ENCODE measurements around the gene PTPRQ. TPM values are rescaled to one million over a fixed set of nuclear protein-coding genes. Genes with fewer than 3 reads are reported as not detected.
A peak's percentile ranks its signal among the peaks of the same experiment; 100 is the strongest.

The PTPRQ gene
- total RNA-seq, 4 donors from 2014 or later = 0.47 to 6.0 (median 3.4) TPM

DNA sequence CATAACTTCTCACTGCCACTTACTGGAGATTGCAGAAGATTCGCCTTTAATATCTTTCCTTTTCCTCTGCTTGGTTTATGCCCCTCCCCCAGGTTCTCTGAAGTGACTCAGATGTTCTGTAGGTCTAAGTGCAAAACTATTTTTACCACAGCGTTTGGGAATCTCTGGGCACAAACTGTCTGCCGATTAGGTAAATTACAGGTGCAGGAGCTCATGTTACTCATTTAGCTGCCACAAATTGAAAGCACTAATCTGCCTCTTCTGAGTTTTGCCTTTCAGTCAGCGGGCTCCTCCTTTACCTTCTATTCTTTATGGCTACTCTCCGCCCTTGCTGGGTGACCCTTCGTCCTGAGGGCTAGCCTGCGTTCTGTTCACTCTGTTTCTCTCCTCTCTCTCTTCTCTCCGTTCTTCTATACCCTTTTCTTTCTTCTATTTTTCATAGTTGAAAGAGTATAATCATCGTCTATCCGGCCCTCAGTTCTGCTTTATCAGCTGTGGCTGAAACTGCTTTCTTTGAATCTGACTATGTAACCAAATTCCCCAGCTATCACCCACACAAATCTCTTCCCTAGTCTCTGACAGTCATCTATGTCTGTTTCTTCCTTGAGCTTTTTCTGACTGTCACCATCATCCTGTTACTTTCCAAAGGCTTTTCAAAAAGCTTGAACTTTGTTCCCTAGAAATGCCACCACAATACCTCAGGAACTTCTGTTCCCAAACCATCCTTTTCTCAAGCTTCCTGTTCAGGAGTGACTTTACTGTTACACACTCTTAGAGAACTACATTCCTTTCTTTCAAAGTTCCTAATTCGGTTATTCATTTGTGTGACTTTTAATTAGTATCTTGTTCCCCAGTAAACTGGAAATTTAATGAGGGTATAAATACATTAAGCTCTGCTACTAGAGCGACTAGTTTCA is 259.1 kb downstream of the PTPRQ start:
- H3K4me1 ChIP-seq = peaks cover 0 to 22% (median 4%) of the 10 kb centered on the region in 3 donors
- no peak overlapping the region for H3K4me3 ChIP-seq
- no peak for ATAC-seq
- H3K36me3 ChIP-seq = no peaks in the 10 kb centered on the region
- TF ChIP-seq EP300 (IDR thresholded peaks at IDR 0.05) = no peak
- peak; percentile 54 for TF ChIP-seq POLR2AphosphoS5 (IDR thresholded peaks at IDR 0.05)
- WGBS, 2 donors (ENCODE audit: low coverage in 1 of 2) = 54 to 59% methylated on average over 6 to 12 of the region's 12 CpGs
- no peaks in the 10 kb centered on the region for H3K9me3 ChIP-seq
- peak overlapping the region; percentile 47 to 74 (median 60) for H3K27ac ChIP-seq
- H3K27me3 ChIP-seq = peaks cover 6% of the 10 kb centered on the region

DNA sequence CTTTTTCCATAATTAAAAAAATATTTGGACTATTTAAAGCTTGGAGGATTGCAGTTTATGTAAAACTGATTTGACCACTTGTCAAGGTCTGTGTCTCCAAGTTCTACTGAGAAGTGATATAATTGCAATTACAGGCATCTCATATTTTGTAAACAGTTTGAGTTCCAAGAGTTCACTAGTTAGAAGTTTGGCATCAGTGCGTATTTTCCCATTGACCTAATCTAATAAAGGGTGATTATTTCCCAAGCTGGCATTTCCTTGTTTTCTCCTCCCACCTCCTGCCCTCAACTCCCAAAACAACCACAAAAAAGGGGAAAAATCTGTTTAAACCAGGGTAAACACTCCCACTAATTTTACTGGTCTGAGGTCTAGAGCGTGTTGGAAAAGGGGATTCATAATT is 260.4 kb downstream of the PTPRQ start:
- peak overlapping the region in 1 of 4 donors; percentile 74 for H3K27ac ChIP-seq
- no peaks in the 10 kb centered on the region for H3K36me3 ChIP-seq
- 48 to 60% methylated on average over 2 of the region's 2 CpGs for WGBS, 2 donors (ENCODE audit: low coverage in 1 of 2)
- H3K9me3 ChIP-seq = no peaks in the 10 kb centered on the region
- TF ChIP-seq, protein P1, sequence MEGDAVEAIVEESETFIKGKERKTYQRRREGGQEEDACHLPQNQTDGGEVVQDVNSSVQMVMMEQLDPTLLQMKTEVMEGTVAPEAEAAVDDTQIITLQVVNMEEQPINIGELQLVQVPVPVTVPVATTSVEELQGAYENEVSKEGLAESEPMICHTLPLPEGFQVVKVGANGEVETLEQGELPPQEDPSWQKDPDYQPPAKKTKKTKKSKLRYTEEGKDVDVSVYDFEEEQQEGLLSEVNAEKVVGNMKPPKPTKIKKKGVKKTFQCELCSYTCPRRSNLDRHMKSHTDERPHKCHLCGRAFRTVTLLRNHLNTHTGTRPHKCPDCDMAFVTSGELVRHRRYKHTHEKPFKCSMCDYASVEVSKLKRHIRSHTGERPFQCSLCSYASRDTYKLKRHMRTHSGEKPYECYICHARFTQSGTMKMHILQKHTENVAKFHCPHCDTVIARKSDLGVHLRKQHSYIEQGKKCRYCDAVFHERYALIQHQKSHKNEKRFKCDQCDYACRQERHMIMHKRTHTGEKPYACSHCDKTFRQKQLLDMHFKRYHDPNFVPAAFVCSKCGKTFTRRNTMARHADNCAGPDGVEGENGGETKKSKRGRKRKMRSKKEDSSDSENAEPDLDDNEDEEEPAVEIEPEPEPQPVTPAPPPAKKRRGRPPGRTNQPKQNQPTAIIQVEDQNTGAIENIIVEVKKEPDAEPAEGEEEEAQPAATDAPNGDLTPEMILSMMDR (IDR thresholded peaks at IDR 0.05) = no peak
- no peak for TF ChIP-seq POLR2AphosphoS5 (IDR thresholded peaks at IDR 0.05)
- no peak for TF ChIP-seq POLR2A (IDR thresholded peaks at IDR 0.05)
- TF ChIP-seq EP300 (IDR thresholded peaks at IDR 0.05) = no peak
- peaks cover 0 to 27% (median 4%) of the 10 kb centered on the region in 3 donors for H3K4me1 ChIP-seq
- peaks cover 16% of the 10 kb centered on the region for H3K27me3 ChIP-seq
- no peak for ATAC-seq
- H3K4me3 ChIP-seq = no peak overlapping the region

DNA sequence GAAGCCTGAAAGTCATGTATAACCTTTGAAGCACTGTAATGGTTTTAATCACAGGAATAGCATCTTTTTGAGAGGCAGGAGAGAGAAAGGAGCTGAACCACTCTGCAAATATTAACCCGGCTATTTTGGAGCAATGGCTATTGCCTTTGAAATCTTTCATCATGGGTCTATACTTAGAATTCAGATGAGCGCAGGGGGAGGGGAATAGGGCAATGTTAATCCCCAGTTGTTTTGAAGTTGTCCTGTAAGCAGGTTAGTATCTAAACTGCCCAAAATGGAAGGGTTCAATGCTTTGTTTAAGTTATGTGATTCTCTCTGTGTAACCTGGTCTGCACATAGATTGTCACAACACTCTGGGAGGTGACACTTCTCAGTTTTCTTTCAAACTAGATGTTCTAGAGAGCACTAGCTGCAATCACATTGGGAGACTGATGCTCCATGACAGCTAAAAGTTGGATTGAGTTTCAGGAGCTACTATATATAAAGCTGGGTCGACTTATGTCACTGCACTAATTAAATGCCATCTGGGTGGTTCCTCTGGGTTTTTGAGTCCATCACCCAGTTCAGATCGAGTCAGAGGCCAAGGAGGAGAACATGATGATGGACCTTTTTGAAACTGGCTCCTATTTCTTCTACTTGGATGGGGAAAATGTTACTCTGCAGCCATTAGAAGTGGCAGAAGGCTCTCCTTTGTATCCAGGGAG is 263.2 kb downstream of the PTPRQ start, which contains the start of gene MYF6:
TSS of gene MYF6 (plus strand) at position 509 of the 704 bp plus-strand sequence. CDS start at position 595, 86 bp downstream.
- Histone ChIP-seq H3K4me3 (no peak within 1 kb of the TSS), H3K36me3 (no peaks in the 10 kb centered on the region), H3K27ac (no peak within 1 kb of the TSS), H3K4me1 (peaks cover 0 to 25% (median 4%) of the 10 kb centered on the region in 3 donors), H3K27me3 (peaks cover 20% of the 10 kb centered on the region), H3K9me3 (no peaks in the 10 kb centered on the region)
- 77 to 80% methylated on average over 3 to 4 of the region's 4 CpGs for WGBS, 2 donors (ENCODE audit: low coverage in 1 of 2)
- TF ChIP-seq POLR2AphosphoS5 (IDR thresholded peaks at IDR 0.05) = no peak
- no peak for TF ChIP-seq POLR2A (IDR thresholded peaks at IDR 0.05)
- TF ChIP-seq, protein P1 (IDR thresholded peaks at IDR 0.05) = no peak
- no peak for TF ChIP-seq EP300 (IDR thresholded peaks at IDR 0.05)
- no peak for ATAC-seq

DNA sequence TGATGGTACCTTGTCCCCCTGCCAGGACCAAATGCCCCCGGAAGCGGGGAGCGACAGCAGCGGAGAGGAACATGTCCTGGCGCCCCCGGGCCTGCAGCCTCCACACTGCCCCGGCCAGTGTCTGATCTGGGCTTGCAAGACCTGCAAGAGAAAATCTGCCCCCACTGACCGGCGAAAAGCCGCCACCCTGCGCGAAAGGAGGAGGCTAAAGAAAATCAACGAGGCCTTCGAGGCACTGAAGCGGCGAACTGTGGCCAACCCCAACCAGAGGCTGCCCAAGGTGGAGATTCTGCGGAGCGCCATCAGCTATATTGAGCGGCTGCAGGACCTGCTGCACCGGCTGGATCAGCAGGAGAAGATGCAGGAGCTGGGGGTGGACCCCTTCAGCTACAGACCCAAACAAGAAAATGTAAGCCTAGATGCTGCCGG is 263.8 kb downstream of the PTPRQ start:
- H3K9me3 ChIP-seq = no peaks in the 10 kb centered on the region
- ATAC-seq = no peak
- H3K27me3 ChIP-seq = peaks cover 20% of the 10 kb centered on the region
- H3K4me3 ChIP-seq = no peak overlapping the region
- WGBS, 2 donors (ENCODE audit: low coverage in 1 of 2) = 20% methylated on average over 1 of the region's 21 CpGs; no CpG with 5 or more reads in 1 of the 2 donors
- H3K36me3 ChIP-seq = no peaks in the 10 kb centered on the region
- TF ChIP-seq, protein P1 (IDR thresholded peaks at IDR 0.05) = no peak
- TF ChIP-seq EP300 (IDR thresholded peaks at IDR 0.05) (no peak), POLR2AphosphoS5 (IDR thresholded peaks at IDR 0.05) (no peak)
- no peak overlapping the region for H3K27ac ChIP-seq
- H3K4me1 ChIP-seq = peaks cover 0 to 19% (median 4%) of the 10 kb centered on the region in 3 donors

DNA sequence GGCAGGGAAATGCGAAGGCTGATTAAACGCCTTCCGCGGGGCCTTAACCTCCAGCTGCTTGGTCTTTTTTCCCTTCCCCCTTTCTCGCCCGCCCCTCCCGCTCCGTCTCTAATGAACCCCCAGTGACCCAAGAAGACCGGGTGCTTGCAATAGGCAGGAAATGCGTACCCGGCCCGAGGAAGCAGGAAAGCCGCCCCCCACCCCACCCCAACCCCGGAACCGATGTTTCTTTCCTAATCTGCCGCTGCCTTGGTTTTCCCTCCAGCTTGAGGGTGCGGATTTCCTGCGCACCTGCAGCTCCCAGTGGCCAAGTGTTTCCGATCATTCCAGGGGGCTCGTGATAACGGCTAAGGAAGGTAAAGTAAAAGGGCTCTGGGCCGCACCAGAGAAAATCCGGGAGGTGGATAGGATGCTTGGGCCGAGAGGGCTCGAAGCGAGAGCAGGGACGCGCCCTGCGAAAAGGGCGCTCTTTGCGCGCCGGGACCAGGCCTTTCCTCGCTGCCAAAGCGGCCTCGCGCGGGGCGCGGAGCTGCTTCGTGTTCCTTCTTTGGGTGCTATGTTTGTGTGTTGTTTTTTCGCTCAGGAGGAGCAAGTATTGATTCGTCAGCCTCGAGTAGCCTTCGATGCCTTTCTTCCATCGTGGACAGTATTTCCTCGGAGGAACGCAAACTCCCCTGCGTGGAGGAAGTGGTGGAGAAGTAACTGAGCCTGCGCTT is 264.4 kb downstream of the PTPRQ start:
- WGBS, 2 donors (ENCODE audit: low coverage in 1 of 2) = 0 to 10% methylated on average over 2 to 6 of the region's 50 CpGs
- TF ChIP-seq POLR2AphosphoS5 (IDR thresholded peaks at IDR 0.05) (no peak), EP300 (IDR thresholded peaks at IDR 0.05) (no peak), POLR2A (IDR thresholded peaks at IDR 0.05) (no peak)
- TF ChIP-seq, protein P1 (IDR thresholded peaks at IDR 0.05) = no peak
- ATAC-seq = no peak
- H3K9me3 ChIP-seq = no peaks in the 10 kb centered on the region
- H3K36me3 ChIP-seq = no peaks in the 10 kb centered on the region
- no peak overlapping the region for H3K4me3 ChIP-seq
- H3K27me3 ChIP-seq = peaks cover 20% of the 10 kb centered on the region
- peaks cover 0 to 13% (median 0%) of the 10 kb centered on the region in 3 donors for H3K4me1 ChIP-seq
- no peak overlapping the region for H3K27ac ChIP-seq

Measured in gastroesophageal sphincter (tissue), 4 donors.